Tibial nerve (tissue), 4 donors: ENCODE measurements around the gene TNIK. TPM values are rescaled to one million over a fixed set of nuclear protein-coding genes. Genes with fewer than 3 reads are reported as not detected.

Source experiments
- DNase-seq, 2 donors: peaks; one replicate each; pipeline ENCODE4 v3.0.0-alpha.2; 2019; ENCODE audit warnings: low spot score in 2 of 2
- H3K27ac ChIP-seq, 4 donors: fragments of 200-600 bp; sonication (generic) in 3 of 4; one replicate each; pipeline ENCODE4 v1.5.1; 2017 to 2019; ENCODE audit warnings: mild to moderate bottlenecking in 1 of 4
- H3K27me3 ChIP-seq, 2 donors: fragments of 200-600 bp; sonication (generic) in 1 of 2; one replicate each; pipeline versions ENCODE4 v1.5.1 to v1.6.0; 2017 to 2019
- H3K36me3 ChIP-seq, 3 donors: fragments of 200-600 bp; sonication (generic); one replicate each; pipeline ENCODE4 v1.5.1; 2018 to 2019
- H3K4me1 ChIP-seq, 4 donors: fragments of 200-600 bp; sonication (generic) in 3 of 4; one replicate each; pipeline ENCODE4 v1.5.1; 2017 to 2019
- H3K4me3 ChIP-seq, 4 donors: fragments of 200-600 bp; sonication (generic) in 3 of 4; one replicate each; pipeline ENCODE4 v1.5.1; 2017 to 2019; ENCODE audit warnings: mild to moderate bottlenecking in 1 of 4, moderate library complexity in 1 of 4
- H3K9me3 ChIP-seq, 4 donors: fragments of 200-600 bp; sonication (generic) in 3 of 4; one replicate each; pipeline ENCODE4 v1.5.1; 2017 to 2019
- EP300 ChIP-seq, 2 donors: sonication (generic); formaldehyde crosslinking; IDR thresholded peaks; one replicate each; pipeline ENCODE4 v1.6.1; 2017; ENCODE audit warnings: antibody characterized with exemption in 2 of 2, mild to moderate bottlenecking in 1 of 2
- POLR2A ChIP-seq, 2 donors: fragments of 450-650 bp; IDR thresholded peaks; one replicate each; pipeline ENCODE4 v1.6.1; 2017; ENCODE audit warnings: antibody characterized with exemption in 2 of 2, mild to moderate bottlenecking in 2 of 2, moderate library complexity in 2 of 2
- WGBS, 2 donors: methylation state at CpG; one replicate each; pipeline ENCODE4 v1.1.5; 2018; 5-methylcytosine and 5-hydroxymethylcytosine counted together
- total RNA-seq, 4 donors: library from RNA; depleted of rRNA; stranded (reverse); fragments of >200 nt; gene quantifications; one replicate each; pipeline ENCODE4 v1.1.0, GENCODE V29; 2016
- TF ChIP-seq, protein P1 (sequence below), 5 experiments: fragments of 200-600 bp in 3 of 5; fragments of 450-650 bp in 2 of 5; sonication (generic) in 3 of 5; IDR thresholded peaks; one replicate each; pipeline ENCODE4 v1.5.1; 2016 to 2019; ENCODE audit warnings: antibody characterized with exemption in 5 of 5, mild to moderate bottlenecking in 3 of 5, moderate library complexity in 2 of 5

The TNIK gene
- total RNA-seq, 4 donors from 2014 or later, result 5.4 to 11.1 (median 7.5) TPM

DNA sequence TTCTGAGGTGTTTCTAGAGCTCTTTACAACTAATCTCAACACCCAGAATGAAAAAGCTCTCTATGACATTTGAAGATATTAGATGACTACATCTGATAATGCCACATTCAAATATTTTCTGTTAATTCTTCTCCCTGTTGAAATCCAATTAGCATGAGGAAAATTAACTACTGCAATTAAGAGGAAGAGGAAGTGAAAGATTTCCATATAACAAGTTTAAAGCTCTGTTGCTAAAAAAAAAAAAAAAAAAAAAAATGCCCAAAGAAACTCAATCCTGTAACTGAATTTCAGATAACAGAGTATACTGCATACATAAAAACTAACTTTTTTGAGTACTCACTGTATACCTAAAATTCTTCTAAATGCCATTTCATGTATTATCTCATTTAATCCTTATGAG lies 109.8 kb downstream of the TNIK start:
- H3K9me3 ChIP-seq, result no peaks in the 10 kb centered on the region
- DNase-seq, result no peak
- TF ChIP-seq POLR2A (IDR thresholded peaks at IDR 0.05) (no peak), EP300 (IDR thresholded peaks at IDR 0.05) (no peak)
- TF ChIP-seq, protein P1, sequence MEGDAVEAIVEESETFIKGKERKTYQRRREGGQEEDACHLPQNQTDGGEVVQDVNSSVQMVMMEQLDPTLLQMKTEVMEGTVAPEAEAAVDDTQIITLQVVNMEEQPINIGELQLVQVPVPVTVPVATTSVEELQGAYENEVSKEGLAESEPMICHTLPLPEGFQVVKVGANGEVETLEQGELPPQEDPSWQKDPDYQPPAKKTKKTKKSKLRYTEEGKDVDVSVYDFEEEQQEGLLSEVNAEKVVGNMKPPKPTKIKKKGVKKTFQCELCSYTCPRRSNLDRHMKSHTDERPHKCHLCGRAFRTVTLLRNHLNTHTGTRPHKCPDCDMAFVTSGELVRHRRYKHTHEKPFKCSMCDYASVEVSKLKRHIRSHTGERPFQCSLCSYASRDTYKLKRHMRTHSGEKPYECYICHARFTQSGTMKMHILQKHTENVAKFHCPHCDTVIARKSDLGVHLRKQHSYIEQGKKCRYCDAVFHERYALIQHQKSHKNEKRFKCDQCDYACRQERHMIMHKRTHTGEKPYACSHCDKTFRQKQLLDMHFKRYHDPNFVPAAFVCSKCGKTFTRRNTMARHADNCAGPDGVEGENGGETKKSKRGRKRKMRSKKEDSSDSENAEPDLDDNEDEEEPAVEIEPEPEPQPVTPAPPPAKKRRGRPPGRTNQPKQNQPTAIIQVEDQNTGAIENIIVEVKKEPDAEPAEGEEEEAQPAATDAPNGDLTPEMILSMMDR (IDR thresholded peaks at IDR 0.05), result no peak
- peaks cover 0 to 20% (median 6%) of the 10 kb centered on the region in 4 donors for H3K4me1 ChIP-seq
- H3K4me3 ChIP-seq, result no peak overlapping the region
- no peaks in the 10 kb centered on the region for H3K36me3 ChIP-seq
- H3K27ac ChIP-seq, result no peak overlapping the region
- H3K27me3 ChIP-seq, result no peaks in the 10 kb centered on the region

GRCh38 chr3:171349392-171349791 lies 110.8 kb downstream of the TNIK start:
- no peak overlapping the region for H3K27ac ChIP-seq

DNA sequence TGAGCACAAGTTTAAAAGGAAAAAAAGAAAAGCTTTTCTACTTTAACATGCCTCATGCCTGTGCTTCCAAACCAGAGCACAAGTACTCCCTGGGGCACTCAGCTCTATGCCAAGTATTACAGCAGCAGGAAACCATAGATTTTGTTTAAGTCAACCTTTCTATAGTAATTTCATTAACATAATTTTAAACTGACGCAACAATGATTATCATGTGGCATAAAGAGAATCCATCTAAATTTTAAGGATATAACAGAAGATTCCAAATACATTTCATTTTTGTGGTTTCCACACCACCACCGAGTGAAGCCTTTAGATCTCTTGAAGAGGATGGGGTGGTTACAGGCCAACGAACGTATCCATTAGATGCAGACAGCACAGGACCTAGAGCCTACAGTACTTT lies 112.1 kb downstream of the TNIK start:
- no peaks in the 10 kb centered on the region for H3K27me3 ChIP-seq
- no peak for TF ChIP-seq EP300 (IDR thresholded peaks at IDR 0.05)
- no peaks in the 10 kb centered on the region for H3K36me3 ChIP-seq
- H3K4me1 ChIP-seq, result peaks cover 0 to 13% (median 6%) of the 10 kb centered on the region in 4 donors
- H3K4me3 ChIP-seq, result no peak overlapping the region
- 65% methylated on average over 4 of the region's 4 CpGs for WGBS, 2 donors
- DNase-seq, result no peak
- no peaks in the 10 kb centered on the region for H3K9me3 ChIP-seq
- H3K27ac ChIP-seq, result peak overlapping the region in 1 of 4 donors; percentile 60

More at GRCh38 chr3:171349392-171349791, 110.8 kb downstream of the TNIK start:
- Histone ChIP-seq H3K36me3 (no peaks in the 10 kb centered on the region), H3K27me3 (no peaks in the 10 kb centered on the region), H3K4me3 (no peak overlapping the region), H3K9me3 (no peaks in the 10 kb centered on the region), H3K4me1 (peaks cover 0 to 13% (median 6%) of the 10 kb centered on the region in 4 donors)
- DNase-seq, result no peak
- TF ChIP-seq POLR2A (IDR thresholded peaks at IDR 0.05) (no peak), EP300 (IDR thresholded peaks at IDR 0.05) (no peak)
- TF ChIP-seq, protein P1 (IDR thresholded peaks at IDR 0.05), result no peak
- WGBS, 2 donors, result 91 to 100% methylated on average over 1 of the region's 1 CpG

DNA sequence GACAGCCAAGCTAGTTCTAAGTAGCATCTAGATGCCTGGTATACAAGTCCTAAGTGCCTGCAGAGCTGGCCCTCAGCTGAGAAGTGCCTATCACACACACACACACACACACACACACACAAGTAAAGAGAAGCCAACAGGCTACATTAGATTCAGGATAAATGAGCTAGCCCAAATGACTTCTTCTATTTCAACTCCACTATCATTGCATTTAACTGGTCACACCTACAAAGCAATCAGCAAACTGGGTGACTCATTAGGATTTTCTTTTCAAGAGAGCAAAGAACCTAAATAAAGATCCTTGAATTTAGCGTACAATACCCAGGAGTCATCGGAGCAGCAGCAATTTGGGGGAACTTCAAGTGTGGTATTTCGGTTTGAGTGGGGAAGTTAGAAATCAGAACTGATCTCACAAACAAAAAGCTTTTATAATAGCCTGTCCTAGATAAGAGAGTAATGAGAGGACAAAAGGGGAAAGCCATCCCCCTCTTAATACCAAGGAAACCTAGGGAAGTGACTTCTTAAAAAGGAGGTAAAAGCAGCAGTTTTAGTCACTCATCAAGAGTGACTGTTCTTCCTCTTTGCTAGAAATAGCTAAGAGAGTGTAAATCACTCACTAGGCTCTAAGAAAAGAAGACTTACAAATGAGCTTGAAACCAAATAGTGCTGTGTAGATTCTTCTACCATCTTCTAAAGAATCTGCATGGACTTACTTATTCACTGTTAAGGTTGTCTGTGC lies 112.7 kb downstream of the TNIK start:
- DNase-seq, result no peak
- TF ChIP-seq POLR2A (IDR thresholded peaks at IDR 0.05) (no peak), EP300 (IDR thresholded peaks at IDR 0.05) (no peak)
- TF ChIP-seq, protein P1 (IDR thresholded peaks at IDR 0.05), result no peak
- Histone ChIP-seq H3K9me3 (no peaks in the 10 kb centered on the region), H3K27me3 (no peaks in the 10 kb centered on the region), H3K36me3 (no peaks in the 10 kb centered on the region), H3K27ac (peak overlapping the region in 2 of 4 donors; percentile 12 to 23), H3K4me3 (no peak overlapping the region), H3K4me1 (peaks cover 0 to 13% (median 6%) of the 10 kb centered on the region in 4 donors)
- WGBS, 2 donors, result 61 to 70% methylated on average over 3 of the region's 3 CpGs

GRCh38 chr3:171346582-171347300 lies 113.5 kb downstream of the TNIK start:
- Histone ChIP-seq H3K4me3 (no peak overlapping the region), H3K27ac (peak overlapping the region in 2 of 4 donors; percentile 12 to 23)
- 90 to 93% methylated on average over 3 of the region's 3 CpGs for WGBS, 2 donors

More at GRCh38 chr3:171346582-171347300, 113.5 kb downstream of the TNIK start:
- Histone ChIP-seq H3K4me1 (peaks cover 0 to 13% (median 4%) of the 10 kb centered on the region in 4 donors), H3K9me3 (no peaks in the 10 kb centered on the region), H3K27me3 (no peaks in the 10 kb centered on the region), H3K36me3 (no peaks in the 10 kb centered on the region)
- TF ChIP-seq, protein P1 (IDR thresholded peaks at IDR 0.05), result no peak
- TF ChIP-seq EP300 (IDR thresholded peaks at IDR 0.05), result peak in 1 of 2 donors; percentile 24
- DNase-seq, result peak in 1 of 2 donors; percentile 58
